Fibroblast of skin of left quadriceps (primary cell): ENCODE results near the gene SPEM2.
A peak's percentile ranks its signal among the peaks of the same experiment; 100 is the strongest.

Source experiments
- DNase-seq, 2 experiments: peaks; one replicate each; pipeline ENCODE4 v3.0.0-alpha.2; 2013; ENCODE audit warnings: low read depth in 2 of 2

Gene SPEM2

DNA sequence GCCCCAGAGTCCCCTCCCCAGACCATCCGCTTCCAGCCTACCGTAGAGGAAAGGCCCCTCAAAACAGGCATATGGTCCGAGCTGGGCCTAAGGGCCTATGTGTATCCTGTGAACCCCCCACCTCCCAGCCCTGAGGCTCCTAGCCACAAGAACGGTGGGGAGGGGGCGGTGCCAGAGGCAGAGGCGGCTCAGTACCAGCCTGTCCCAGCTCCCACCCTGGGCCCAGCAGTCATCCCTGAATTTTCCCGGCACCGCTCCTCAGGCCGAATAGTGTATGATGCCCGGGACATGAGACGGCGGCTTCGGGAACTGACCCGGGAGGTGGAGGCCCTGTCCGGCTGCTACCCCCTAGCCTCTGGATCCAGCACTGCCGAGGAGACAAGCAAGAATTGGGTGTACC is 4.2 kb upstream of the SPEM2 start:
- DNase-seq = no peak

DNA sequence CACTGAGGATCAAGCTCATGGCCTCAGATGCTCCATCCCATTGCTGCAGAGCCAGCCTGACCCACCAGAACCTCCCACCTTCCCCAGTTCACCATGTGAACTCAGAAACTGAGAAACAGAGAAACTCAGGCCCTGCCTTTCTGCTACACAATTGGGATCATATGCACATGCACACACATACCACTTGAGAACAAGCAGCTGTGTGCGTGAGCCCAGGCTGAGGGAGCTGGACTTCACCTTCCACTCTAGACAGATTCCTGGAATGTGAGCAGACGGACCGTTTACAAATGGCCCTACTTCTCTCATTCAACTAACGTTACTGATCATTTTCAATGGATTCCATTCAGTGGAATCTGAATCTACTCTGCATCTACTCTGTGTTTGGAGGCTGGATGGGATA is 1.7 kb upstream of the SPEM2 start:
- DNase-seq = no peak

DNA sequence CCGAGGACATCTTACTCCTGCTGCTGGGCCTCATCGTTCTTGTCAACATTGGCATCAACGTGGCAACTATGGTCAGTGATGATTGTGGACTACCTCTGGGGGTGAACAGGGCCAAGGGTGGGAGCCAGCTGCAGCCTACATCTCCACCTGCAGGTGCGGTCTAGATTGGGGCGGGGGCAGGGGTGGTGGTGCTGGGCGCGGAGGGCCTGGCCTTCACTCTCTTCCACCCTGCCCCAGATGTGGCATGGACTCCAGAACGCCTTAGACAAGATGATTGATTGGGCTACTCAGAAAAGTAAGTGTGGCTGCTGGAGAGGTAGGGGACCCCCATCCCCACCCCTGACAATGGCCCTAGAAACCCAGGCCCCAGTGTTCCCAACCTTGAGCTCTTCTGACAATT is 340 bp downstream of the SPEM2 start:
- no peak for DNase-seq

DNA sequence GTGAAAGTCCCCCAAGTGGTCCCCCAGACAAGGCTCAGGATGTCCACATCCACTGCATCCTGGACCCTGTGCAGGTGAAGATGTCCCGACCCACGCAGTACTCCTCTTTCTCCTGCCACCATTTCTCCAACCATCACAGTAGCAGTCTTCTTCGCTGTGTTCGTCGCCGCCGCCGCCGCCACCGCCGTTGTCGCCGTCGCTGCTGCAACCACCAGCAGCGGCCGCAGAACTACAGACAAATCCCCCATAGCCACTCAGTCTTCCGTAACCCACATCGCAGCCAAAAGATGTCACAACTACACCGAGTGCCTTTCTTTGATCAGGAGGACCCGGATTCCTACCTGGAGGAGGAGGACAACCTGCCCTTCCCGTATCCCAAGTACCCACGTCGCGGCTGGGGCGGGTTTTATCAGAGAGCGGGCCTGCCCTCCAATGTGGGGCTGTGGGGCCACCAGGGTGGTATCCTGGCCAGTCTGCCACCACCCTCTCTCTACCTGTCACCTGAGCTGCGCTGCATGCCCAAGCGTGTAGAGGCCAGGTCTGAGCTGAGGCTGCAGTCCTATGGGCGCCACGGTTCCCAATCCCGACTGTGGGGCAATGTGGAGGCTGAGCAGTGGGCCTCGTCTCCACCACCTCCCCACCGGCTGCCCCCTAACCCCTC is 917 bp downstream of the SPEM2 start:
- no peak for DNase-seq

DNA sequence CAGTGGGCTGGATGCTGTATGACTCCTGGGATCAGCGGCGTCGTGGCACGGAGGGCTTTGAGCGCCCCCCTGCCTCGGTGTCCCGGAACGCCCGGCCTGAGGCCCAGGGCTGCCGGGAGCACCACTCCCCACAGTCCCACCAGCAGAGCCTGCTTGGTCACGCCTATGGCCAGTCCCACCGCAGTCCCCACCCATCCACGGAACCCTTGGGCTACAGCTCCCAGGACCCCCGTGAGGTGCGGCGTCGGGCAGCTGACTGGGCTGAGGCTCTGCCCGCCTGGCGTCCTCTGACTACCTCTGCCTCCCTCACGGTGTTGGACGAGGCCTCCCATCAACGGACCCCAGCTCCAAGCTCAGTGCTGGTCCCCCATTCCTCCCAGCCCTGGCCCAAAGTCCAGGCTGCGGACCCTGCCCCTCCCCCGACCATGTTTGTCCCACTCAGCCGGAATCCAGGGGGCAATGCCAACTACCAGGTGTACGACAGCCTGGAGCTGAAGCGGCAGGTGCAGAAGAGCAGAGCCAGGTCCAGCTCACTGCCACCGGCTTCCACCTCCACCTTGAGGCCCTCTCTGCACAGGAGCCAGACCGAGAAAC is 1.6 kb downstream of the SPEM2 start:
- no peak for DNase-seq

DNA sequence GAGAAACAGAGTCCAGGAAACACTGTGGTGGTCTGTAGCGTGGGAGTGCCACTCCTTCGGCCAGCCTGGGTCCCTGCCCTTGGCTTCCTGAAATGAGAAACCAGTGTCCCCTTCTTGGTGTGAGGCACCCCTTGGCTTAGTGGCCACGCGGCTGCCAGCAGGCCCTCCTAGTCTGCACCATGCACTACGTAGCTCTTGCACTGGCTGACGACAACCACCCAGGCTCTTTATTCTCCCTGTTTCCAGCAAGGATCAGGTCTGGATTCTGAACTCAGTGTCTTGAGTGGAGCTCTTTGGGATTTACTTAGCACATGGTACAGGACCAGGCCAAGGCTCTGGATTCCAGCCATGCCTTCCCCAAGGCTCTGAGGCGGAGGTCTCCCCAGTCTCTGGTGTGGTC is 2.1 kb downstream of the SPEM2 start:
- no peak for DNase-seq

DNA sequence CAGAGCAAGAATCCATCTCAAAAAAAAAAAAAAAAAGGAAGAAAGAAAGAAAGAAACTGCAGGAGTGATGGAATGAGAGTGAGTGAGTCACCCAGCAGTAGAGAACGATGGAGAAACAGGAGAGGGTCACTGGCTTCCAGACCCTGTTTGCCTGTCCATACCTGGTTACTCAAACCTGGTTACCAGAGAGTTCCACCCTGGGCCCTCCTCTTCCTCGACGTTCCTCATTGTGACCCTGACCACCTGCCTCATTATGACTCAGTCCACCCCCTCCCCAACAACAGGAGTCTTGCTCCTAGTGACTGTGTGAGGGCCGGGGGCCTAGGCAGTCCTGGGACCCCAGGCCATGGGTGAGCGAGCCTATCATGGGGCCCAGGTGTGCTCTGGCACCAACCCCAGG is 3.1 kb downstream of the SPEM2 start, which contains the start of gene SPEM3:
Gene SPEM3 (plus strand): TSS at position 301 of the 400 bp plus-strand sequence. CDS start 46 bp downstream, at position 347.
- no peak for DNase-seq

DNA sequence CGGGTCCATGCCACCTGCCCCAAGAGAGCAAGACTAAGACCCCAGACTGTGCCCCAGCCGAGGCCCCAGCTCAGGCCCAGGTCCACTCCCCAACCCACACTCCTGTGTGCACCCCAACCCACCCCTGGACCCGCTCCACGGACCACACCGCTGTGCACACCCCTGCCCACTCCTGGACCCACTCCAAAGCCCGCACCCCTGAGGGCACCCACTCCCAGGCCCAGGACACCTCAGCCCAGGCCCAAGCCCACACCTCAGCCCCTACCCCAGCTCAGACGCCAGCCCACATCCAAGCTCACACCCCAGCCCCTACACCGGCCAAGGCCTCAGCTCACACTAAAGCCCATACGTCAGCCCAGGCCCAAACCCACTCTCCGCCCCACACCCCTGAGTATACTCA is 4.3 kb downstream of the SPEM2 start:
- DNase-seq = no peak

DNA sequence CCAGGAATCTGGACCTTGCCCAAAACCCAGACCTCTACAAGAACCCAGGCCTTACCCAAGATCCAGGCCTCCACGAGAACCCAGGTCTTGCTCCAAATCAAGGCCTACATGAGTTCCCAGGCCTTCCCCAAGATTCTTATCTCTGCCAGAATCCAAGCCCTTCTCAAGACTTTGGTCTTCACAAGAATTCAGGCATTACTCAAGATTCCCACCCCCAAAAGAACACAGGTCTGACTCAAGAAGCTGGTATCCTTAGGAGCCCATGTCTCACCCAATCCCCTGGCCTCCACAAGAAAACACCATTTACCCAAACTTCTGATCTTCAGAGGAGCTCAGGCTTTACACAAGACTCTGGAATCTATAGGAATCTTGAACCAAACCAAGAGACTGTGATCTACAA is 5.8 kb downstream of the SPEM2 start:
- DNase-seq = no peak

DNA sequence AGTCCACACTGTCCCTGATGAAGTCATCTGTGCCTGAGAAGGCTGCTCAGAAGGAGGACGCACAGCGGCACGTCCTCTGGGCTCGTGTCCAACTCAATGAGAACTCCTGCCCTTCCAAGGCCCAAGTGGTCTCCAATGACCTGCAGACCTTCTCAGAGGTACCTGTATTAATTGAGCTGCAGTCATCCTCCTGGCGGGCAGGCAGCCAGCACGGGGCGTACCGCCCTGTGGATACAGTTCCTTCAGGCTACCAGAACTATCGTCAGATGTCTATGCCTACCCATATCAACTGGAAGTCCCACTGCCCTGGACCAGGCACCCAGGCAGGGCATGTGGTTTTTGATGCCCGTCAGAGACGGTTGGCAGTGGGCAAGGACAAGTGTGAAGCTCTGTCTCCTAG is 6.9 kb downstream of the SPEM2 start:
- DNase-seq = no peak

DNA sequence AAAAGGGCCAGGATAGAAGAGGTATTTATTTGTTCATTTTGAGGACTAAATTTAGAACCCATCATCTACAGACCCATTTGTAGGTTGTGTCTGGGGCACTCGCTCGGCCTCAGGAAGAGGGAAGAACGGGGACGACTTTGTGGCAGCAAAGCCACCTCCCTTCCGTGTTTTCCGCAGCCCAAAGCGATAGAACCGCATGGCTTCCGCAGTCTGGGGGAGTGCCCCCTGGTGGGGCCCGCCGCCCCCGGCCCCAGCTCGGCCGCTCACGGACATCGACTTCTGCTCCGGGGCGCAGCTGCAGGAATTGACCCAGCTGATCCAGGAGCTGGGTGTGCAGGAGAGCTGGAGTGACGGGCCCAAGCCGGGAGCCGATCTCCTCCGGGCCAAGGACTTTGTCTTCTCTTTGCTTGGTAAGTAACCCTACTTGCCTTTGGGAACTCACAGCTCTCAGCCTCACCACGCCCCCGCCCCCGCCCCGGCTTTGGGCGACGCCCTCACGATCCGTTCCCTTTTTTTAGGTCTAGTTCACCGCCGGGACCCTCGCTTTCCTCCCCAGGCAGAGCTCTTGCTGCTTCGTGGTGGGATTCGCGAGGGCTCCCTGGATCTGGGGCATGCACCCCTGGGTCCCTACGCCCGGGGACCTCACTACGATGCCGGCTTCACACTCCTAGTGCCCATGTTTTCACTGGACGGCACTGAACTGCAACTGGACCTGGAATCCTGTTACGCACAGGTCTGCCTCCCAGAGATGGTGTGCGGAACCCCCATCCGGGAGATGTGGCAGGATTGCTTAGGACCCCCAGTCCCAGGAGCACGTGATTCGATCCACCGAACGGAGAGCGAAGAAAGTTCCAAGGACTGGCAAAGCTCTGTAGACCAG is 10.5 kb downstream of the SPEM2 start:
- no peak for DNase-seq

DNA sequence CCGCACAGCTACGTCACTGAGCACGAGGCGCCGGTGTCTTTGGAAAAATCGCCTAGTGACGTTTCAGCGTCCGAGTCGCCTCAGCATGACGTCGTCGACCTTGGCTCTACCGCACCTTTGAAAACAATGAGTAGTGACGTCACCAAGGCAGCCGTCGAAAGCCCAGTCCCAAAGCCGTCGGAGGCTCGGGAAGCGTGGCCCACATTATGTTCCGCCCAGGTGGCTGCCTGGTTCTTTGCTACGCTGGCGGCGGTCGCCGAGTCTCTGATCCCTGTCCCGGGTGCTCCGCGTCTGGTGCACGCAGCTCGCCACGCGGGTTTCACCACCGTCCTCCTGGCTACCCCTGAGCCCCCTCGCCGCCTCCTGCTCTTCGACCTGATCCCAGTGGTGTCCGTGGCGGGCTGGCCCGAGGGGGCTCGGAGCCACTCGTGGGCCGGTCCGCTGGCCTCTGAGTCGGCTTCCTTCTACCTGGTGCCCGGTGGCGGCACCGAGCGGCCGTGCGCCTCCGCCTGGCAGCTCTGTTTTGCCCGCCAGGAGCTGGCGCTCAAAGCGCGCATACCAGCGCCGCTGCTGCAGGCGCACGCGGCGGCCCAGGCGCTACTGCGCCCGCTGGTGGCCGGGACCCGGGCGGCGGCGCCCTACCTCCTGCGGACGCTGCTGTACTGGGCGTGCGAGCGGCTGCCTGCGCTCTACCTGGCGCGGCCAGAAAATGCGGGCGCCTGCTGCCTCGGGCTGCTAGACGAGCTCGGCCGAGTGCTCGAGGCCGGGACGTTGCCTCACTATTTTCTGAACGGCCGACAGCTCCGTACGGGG is 11.3 kb downstream of the SPEM2 start:
- peak in 1 of 2 experiments; percentile 16 for DNase-seq

DNA sequence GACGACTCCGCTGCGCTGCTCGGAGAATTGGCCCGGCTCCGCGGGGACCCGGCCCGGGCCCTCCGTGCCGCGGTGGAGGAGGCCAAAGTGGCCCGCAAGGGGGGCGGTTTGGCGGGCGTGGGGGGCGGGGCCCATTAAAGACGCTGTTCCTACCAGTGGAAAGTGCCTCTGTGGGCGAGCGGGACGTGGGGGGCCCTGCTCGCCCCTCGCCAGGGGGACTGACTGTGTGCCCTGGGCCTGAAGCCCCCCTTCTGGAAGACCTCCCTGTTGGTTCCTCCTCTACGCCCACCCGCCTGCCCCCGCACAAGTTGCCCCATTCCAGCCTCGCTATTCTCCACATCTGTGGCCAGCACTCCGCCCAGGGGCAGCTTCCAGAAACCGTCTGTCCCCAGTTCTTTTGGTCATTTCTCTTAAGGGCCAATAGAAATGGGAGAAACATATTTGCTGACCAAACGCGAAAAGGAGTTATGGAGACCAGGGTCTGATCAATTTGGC is 12.0 kb downstream of the SPEM2 start:
- DNase-seq = no peak

DNA sequence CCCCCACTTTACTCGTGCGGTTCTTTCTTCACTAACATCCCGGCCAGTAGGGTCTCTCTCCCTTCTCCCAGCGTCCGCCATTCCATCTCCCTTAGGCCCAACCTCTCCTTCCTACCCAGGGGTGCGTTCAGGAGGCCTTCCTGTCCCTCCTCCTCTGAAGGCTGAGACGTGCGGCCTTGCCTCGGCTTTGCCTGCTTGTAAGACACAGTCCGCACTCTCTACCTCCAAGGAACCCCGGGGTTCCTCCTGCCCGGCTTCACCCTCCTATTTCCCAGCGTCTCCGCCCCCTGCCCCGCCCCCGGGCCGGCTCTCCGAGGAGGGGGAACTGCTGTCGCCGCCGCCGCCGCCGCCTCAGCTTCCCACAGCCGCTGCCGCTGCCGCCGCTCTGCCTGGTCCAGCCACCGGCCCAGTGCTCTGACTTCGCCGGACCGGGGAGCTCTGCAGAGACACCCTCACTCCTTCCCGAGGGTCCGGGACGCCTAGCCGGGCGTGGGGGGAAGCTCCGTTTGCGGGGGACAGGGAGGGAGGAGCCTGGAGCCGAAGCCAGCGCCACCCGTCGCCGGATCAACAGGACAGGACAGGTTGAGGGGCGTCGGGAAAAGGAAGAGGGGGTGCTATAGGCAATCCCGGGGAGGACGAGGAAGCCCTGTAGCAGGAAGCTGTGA is 12.7 kb downstream of the SPEM2 start:
- DNase-seq = no peak

DNA sequence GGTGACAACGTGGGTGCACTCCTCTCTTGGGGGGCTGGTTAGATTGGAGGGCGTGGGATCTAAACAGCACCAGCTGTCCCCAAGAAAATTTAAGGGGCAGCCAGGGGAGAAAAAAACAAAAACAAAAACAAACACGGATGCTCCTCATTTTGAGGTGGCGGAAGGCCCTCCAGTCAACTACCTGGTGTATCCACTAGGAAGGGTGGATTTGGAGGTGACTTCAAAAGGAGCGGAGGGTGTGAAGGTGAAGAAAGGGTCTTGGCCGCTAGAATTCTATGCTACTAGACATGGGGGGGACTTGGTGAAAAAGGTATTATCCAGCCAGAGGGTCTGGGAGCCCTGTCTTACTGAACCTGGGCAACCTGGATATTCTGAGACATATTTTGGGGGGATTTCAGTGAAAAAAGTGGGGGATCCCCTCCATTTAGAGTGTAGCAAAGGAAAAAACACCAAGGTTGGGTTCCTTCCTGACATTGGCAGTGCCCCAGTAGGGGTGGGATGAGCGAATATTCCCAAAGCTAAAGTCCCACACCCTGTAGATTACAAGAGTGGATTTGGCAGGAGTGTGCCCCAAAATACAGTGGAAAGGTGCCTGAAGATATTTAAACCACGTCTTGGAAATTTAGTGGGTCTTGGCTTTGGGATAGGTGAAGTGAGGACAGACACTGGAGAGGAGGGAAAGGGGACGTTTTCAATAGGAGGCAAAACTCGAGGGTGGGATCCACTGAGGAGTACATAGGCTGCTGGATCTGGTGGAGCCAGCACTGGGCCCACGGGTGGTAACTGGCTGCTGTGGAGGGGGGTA is 13.4 kb downstream of the SPEM2 start:
- DNase-seq = no peak

DNA sequence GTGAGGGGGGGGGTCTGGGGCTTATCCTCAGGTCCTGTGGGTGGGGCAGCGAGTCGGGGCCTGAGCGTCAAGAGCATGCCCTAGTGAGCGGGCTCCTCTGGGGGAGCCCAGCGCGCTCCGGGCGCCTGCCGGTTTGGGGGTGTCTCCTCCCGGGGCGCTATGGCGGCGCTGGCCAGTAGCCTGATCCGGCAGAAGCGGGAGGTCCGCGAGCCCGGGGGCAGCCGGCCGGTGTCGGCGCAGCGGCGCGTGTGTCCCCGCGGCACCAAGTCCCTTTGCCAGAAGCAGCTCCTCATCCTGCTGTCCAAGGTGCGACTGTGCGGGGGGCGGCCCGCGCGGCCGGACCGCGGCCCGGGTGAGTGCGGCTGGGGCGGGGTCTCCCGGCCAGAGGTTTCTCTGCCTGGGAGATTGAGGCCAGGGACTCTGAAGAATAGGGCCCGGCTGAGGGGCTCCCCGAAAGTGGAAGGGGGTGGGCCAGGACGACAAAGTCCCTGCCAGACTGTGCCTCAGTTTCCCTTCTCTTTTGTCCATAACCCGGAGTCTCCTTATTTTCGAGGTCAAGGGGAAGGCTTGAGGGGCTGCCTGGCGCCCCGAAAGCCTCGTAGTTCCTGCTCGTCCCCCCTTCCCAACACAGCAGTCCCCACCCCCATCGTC is 14.2 kb downstream of the SPEM2 start, which contains the start of gene FGF11:
Gene FGF11 (plus strand): TSS at position 51 of the 651 bp plus-strand sequence. CDS start 109 bp downstream, at position 160.
- no peak for DNase-seq

DNA sequence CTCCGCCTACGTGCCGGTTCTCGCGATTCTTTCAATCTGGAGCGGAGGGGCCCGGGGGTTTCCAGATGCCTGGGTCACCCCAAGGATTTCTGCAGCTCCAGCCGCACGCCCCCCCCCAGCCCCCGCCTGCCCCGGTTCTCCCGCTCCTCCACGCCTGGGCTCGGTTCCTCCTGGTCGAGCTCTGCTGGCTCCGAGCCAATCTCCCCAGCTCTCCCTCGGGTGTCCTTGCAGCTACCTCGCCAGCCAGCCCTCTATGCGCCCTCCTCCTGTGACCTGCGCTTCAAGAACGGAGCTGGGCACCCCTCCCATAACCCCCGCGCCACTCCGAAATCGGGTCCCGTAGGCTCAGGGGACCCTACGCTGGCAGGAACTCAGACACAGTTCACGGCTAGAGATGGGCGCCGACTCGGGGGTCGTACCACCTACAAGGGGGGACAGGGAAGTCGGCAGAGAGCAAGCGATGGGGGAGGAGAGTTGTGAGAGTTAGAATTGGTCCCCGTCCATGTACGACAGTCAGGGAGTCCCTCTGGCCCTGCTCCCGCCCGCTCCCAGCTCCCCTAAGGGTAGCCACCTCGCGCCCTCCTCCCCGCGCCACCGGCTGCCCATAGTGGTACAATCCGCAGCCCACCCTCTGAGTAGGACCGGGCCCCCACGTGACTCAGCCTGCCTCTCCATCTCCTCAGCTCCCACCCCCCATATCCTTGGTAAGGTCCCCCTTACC is 14.9 kb downstream of the SPEM2 start:
- no peak for DNase-seq

DNA sequence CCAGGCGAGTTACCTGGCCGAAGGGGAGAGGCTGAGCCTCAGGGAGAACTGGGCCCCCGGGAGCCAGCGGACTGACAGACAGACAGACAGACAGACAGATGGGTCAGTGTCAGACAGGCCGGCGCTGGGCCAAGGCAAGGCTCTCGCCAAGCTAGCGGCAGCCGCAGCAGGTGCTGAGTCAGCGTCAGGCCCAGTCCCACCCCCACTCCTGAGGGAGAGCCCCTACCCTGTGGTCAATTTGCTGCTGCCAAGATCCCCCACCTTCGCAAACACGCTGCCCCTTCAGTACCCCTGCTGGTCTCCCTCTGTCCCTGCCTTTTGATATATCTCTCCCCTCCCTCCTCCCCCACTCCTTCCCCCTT is 15.4 kb downstream of the SPEM2 start:
- DNase-seq = no peak

DNA sequence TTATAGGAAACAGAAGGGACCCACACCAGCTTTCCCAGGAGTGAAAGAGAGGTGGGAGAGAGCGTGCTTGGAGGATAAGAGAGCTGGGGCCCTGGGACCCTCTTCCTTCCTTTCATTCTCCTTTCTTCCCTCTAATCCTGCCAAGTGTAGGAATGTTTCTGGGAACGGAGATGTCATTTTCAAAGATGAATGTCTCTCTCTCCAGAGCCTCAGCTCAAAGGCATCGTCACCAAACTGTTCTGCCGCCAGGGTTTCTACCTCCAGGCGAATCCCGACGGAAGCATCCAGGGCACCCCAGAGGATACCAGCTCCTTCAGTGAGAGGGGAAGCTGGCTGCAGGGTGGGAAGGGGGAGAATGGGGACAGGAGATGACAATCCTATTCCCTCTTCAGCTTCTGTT is 15.8 kb downstream of the SPEM2 start:
- no peak for DNase-seq
